Measurements from ENCODE around the gene SH3RF3. TPM values are rescaled to one million over a fixed set of nuclear protein-coding genes. Genes with fewer than 3 reads are reported as not detected.
A peak's percentile ranks its signal among the peaks of the same experiment; 100 is the strongest.

Gene SH3RF3
- total RNA-seq, 1 donor from 2014 or later, result under 0.01 TPM

DNA sequence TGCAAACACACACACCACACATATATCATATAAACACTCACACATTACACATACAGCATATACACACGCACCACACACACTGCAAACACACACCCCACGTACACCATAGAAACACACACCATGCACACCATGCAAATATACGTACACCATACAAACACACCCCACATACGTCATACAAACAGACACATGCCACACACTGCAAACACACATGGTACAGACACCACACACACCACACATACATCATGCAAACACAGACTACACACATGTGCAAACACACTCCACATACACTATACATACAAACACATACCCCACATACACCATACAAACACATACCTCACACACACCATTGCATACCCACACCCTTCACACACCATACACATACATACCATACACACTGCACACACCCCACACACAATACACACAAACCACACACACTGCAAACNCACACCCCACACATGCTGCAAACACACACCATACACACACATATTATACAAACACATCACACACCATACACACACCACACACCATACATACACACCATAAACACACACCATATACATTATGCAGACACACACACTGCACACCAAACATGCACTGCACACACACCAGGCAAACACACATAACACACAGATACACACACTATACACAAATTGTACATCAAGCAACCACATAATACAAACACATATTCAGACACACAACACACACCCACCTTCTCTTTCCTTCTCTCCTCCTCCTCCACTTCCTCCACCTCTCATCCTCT, 364.4 kb downstream of the SH3RF3 start:
- no peak overlapping the region for H3K4me3 ChIP-seq (ENCODE audit: low read depth, low read length)
- DNase-seq (ENCODE audit: low read depth), result no peak
- no peaks in the 10 kb centered on the region for H3K36me3 ChIP-seq (ENCODE audit: control insufficient read depth, insufficient read depth, low read length)
- H3K27me3 ChIP-seq (ENCODE audit: control insufficient read depth, insufficient read depth, low read length), result peaks cover 5% of the 10 kb centered on the region
- TF ChIP-seq CTCF (IDR thresholded peaks at IDR 0.05; ENCODE audit: insufficient read depth, low read length, severe bottlenecking), result no peak
- FAIRE-seq, result no peak

- FAIRE-seq (peak; percentile 13), DNase-seq (ENCODE audit: low read depth) (no peak)
- H3K4me3 ChIP-seq (ENCODE audit: low read depth, low read length), result no peak overlapping the region
- peaks cover 5% of the 10 kb centered on the region for H3K27me3 ChIP-seq (ENCODE audit: control insufficient read depth, insufficient read depth, low read length)
- TF ChIP-seq CTCF (IDR thresholded peaks at IDR 0.05; ENCODE audit: insufficient read depth, low read length, severe bottlenecking), result no peak
- no peaks in the 10 kb centered on the region for H3K36me3 ChIP-seq (ENCODE audit: control insufficient read depth, insufficient read depth, low read length)
Observed at GRCh38 chr2:109494351-109494750, 365.3 kb downstream of the SH3RF3 start.

DNA sequence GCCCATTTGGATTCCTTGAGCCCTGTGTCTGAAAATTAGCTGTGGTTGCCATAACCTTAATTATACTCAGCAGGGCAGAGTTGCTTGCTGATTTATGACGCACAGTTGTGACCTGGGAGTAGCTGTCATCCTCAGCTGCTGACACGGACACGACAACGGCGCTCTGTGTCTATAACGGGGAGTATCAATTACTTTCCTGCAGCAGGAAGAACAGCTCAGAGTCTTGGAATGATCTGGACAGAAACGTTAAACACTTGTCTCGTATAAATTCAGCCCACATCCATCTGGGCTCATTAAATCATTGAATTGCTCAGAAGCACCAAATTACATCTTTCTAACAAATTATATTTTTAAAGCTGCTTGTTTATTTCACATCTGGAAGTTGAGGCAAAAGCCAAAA, 368.5 kb downstream of the SH3RF3 start:
- no peak for DNase-seq (ENCODE audit: low read depth)
- H3K27me3 ChIP-seq (ENCODE audit: control insufficient read depth, insufficient read depth, low read length), result peaks cover 1% of the 10 kb centered on the region
- no peak for TF ChIP-seq CTCF (IDR thresholded peaks at IDR 0.05; ENCODE audit: insufficient read depth, low read length, severe bottlenecking)
- no peak for FAIRE-seq
- no peaks in the 10 kb centered on the region for H3K36me3 ChIP-seq (ENCODE audit: control insufficient read depth, insufficient read depth, low read length)
- no peak overlapping the region for H3K4me3 ChIP-seq (ENCODE audit: low read depth, low read length)

DNA sequence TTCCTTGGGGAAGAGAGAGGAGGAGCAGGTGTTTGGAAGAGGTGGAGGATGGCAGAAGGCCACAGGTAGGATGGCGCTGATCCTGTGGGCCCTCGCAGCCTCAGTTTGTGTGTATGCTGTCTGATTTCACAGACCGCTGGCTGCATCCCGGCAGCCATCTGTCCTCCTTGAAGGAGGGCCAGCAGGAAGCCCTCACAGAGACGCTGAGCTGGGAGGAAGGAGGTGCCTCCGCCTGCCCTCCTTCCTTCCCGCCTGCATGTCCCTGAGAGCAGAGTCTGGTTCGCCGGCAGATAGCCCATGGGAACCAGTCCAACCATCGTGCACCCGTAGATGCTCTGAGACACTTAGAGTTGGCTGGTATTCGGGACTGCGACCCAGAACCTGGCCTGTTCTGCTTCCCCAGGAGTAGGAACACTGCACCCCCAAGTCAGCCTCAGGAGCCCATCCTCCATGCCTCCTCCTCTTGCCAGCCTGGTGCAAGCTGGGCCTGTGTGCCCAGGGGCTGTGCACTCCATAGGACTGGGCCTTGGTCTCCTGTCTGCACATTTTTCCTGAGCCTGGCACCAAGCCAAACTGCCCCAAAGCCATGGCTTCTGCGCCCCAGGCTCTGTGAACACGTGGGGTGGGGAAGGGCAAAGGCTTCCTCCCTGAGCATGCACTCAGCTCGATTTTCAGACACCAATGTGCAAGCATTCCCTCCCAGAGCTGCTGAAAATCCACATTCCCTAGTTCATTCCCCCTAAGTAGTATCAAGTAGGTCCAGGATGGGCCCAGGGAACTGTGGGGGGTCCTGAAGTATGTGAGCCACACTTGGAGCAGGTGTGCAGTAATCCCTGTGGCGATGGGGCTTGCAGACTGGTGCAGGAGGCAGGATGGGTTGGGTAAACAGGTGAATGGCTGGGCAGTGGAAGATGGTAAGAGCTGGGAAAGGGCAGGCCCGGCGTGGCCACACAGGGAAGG, 369.2 kb downstream of the SH3RF3 start:
- DNase-seq (ENCODE audit: low read depth) (no peak), FAIRE-seq (no peak)
- Histone ChIP-seq H3K27me3 (ENCODE audit: control insufficient read depth, insufficient read depth, low read length) (peaks cover 1% of the 10 kb centered on the region), H3K4me3 (ENCODE audit: low read depth, low read length) (no peak overlapping the region), H3K36me3 (ENCODE audit: control insufficient read depth, insufficient read depth, low read length) (no peaks in the 10 kb centered on the region)
- TF ChIP-seq CTCF (IDR thresholded peaks at IDR 0.05; ENCODE audit: insufficient read depth, low read length, severe bottlenecking), result no peak

DNA sequence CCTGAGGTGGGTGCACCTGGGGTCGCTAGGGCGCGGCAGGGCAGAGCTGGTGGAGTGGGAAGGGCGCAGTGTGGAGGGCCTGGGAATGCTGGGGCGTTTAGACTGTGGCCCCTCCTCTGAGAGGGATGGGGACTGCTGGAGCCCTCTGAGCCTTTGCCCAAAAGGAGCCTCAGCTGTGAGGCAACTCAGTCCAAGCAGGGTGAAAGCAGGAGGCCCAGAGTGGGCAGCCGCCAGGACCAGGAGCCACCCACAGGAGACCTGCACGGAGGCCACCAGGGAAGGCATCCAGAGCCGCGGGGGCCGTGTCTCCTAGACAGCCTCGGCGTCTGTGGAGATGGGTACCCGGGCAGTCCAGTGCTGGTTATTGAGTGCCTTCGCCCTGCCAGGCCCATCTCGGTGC, 369.9 kb downstream of the SH3RF3 start:
- Histone ChIP-seq H3K4me3 (ENCODE audit: low read depth, low read length) (no peak overlapping the region), H3K36me3 (ENCODE audit: control insufficient read depth, insufficient read depth, low read length) (no peaks in the 10 kb centered on the region), H3K27me3 (ENCODE audit: control insufficient read depth, insufficient read depth, low read length) (no peaks in the 10 kb centered on the region)
- no peak for TF ChIP-seq CTCF (IDR thresholded peaks at IDR 0.05; ENCODE audit: insufficient read depth, low read length, severe bottlenecking)
- FAIRE-seq (no peak), DNase-seq (ENCODE audit: low read depth) (no peak)

All from bronchial epithelial cell (primary cell).